HG03103 (cell line): ENCODE results near the gene SLC27A4.
A peak's percentile ranks its signal among the peaks of the same experiment; 100 is the strongest.
"Not testable (repeated sequence)": the region's sequence is repeated elsewhere in the genome, so short reads cannot be mapped to it uniquely, and the experiment has no call there.

Experiments used
- ATAC-seq: cut with Tn5 transposase; IDR thresholded peaks from one replicate; pipeline ENCODE4 v1.9.1; 2021; ENCODE audit warnings: low read depth; ENCODE audit not compliant: unreplicated experiment

Gene SLC27A4

DNA sequence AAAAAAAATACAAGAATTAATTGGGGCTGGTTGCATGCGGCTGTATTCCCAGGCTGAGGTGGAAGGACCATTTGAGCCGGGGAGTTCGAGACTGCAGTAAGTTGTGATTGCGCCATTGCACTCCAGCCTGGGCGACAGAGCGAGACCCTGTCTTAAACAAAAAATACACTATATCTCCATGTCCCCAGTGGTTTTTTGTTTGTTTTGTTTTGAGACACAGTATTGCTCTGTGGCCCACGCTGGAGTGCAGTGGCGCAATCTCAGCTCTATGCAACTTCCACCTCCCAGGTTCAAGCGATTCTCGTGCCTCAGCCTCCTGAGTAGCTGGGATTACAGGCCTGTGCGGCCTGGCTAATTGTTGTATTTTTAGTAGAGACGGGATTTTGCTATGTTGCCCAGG lies 16.5 kb upstream of the SLC27A4 start:
- no peak for ATAC-seq

DNA sequence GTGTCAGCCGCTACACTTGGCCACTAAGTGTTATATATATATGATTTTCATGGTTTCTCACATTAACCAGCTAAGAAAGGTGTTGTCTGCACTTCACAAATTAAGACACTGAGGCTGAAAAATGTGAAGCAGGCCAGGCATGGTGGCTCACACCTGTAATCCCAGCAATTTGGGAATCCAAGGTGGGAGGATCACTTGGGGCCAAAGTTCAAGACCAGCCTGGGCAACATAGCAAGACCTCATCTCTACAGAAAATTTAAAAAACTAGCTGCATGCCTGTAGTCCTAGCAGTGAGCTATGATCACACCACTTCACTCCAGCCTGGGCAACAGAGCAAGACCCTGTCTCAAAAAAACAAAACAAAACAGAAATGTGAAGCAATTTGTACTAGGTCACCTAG lies 15.9 kb upstream of the SLC27A4 start:
- no peak for ATAC-seq

- ATAC-seq: no peak
These were observed 14.7 kb upstream of the SLC27A4 start for GRCh38 chr9:128325629-128326028.

- no peak for ATAC-seq
These were observed 6.9 kb upstream of the SLC27A4 start for GRCh38 chr9:128333451-128333869.

DNA sequence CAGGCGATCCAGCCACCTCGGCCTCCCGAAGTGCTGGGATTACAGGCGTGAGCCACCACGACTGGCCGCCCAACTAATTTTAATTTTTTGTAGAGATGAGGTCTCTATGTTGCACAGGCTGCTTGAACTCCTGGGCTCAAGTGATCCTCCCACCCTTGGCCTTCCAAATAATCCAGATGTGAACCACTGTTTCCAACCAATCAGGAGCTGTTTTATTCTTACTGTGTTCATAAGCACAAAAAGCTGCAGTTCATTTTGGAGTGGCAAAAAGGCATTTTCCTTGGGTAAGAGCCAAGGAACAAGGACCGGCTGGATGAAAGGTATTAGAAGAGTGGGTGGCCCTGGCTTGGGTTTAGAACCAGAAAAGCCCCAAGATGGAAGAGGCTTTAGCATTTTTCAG lies 5.2 kb upstream of the SLC27A4 start:
- ATAC-seq: no peak

DNA sequence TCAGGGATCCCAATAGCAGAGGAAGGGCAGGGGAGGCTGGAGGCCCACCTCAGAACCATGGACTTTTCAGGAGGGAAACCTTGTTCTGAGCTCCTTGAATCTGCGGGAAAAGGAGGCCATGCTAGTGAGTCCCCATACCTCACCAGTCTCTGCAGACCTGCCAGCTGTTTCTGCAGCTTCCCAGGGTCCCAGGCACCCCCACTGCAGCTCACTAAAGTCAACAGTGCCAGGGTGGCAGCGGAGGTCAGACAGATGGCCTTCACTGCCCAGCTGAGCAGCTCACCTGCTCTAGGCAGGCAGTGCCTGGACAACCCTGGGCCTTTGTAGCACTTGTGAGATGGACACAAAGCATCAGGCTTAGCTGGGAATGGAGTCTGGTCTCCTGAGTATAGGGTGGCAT lies 4.4 kb upstream of the SLC27A4 start:
- no peak for ATAC-seq

DNA sequence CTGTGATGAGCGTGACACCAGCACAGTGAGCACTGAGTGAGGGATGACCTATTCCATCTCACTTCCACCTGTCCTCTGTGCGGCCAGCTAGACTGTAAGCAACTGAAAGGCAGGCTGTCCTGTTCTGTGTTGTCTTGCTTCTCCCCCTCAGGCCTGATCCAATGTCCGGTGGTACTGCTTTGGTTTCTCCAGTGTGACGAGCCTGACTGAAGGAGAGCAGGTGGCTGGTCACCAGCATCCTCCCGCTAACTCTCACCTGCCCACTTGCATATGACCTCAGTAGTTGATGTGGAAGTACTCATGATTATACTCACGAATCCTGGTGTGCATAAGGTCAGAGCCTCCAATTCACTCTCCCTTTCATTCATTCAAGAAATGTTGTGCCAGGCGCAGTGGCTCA lies 2.4 kb upstream of the SLC27A4 start:
- no peak for ATAC-seq

- not testable (repeated sequence) for ATAC-seq
These were observed 1.3 kb upstream of the SLC27A4 start for GRCh38 chr9:128338852-128339614.

DNA sequence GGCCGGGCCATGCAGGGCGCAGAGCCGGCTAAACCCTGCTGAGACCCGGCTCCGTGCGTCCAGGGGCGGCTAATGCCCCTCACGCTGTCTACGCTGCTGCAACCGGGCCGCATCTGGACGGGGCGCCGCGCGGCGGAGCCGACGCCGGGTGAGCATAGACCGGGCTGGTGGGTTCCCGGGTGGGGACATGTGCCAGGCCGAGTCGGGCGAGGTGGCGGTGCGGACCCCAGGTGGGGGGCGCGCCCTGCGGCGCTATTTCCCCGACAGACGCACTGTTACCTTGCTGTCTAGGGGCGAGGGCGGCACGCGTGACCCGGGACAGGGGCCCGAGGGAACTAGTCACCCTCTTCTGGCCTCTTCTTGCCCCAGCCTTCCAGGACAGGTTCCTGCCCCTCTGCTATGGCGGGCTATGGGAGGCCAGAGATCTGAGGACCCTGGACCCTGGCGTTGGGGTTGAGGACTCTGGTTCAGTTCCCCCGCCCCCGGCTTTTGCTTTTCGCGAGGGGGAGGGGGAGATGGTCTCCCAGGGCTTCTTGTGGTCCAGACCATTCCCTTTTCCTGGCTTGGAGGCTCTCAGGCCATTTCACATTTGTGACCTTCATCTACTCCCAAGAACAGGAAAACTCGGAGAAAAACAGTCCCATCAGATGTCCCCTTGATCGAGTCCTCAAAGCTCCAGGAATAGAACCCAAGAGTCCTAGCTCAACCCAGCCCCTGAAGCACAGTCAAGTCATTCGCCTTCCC lies 536 bp downstream of the SLC27A4 start:
- peak; percentile 14 for ATAC-seq

DNA sequence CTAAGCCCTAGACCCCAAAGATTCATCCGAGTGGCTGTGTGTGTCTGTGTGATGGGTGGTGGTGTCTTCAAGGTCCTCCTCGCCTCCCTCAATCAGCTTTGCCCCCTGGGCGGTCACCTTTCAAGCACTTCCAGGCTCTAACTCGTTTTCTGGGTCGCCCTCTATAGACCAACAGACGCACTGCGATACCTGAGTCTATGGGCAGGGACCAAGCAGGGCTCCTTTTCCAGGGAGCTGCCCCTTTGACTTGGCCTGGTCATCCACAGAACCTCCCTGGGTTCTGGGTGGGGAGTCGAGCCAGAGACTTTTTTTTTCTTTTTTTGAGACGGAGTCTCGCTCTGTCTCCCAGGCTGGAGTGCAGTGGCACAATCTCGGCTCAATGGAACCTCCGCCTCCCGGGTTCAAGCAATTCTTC lies 1.1 kb downstream of the SLC27A4 start:
- no peak for ATAC-seq

- ATAC-seq: no peak
These were observed 2.8 kb downstream of the SLC27A4 start for GRCh38 chr9:128342971-128343680.

- no peak for ATAC-seq
These were observed 3.5 kb downstream of the SLC27A4 start for GRCh38 chr9:128343855-128344254.

DNA sequence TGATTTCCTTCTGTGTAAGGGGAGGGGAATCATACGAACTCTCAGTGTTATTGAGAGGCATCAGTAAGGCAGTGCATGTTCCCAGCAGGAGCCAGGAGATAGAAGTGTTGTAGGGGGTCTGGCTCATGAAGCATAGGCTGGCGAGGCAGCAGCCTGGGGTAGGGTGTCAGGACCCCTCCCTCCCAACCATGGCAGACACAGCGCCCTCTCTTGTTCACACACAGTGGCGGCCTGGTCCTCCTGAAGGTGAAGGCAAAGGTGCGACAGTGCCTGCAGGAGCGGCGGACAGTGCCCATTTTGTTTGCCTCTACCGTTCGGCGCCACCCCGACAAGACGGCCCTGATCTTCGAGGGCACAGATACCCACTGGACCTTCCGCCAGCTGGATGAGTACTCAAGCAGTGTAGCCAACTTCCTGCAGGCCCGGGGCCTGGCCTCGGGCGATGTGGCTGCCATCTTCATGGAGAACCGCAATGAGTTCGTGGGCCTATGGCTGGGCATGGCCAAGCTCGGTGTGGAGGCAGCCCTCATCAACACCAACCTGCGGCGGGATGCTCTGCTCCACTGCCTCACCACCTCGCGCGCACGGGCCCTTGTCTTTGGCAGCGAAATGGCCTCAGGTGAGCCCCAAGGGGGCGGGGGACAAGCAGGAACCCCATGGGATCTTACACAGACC lies 4.7 kb downstream of the SLC27A4 start:
- ATAC-seq: no peak

GRCh38 chr9:128349125-128349524 lies 8.8 kb downstream of the SLC27A4 start:
- ATAC-seq: no peak

GRCh38 chr9:128349772-128350171 lies 9.4 kb downstream of the SLC27A4 start:
- no peak for ATAC-seq

GRCh38 chr9:128355451-128355850 lies 15.1 kb downstream of the SLC27A4 start:
- ATAC-seq: no peak

- ATAC-seq: no peak
These were observed 17.8 kb downstream of the SLC27A4 start for GRCh38 chr9:128358090-128358489.

DNA sequence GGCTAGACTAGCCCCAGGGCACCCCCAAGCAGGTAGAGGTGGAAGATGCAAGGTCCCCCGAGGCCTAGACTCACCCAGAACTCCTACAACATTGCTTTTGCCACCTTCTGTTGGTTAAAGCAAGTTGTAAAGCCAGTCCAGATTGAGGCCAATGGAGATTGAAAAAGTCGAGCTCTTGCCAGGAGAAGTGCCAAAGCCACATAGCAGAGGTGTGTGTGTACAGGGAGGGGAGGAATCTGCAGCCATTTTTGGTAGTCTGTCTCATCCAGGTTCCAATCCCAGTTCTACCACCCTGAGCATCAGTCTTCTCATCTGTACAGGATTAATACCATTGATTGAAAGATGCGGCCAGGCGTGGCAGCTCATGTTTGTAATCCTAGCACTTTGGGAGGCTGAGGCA lies 18.5 kb downstream of the SLC27A4 start:
- ATAC-seq: no peak

GRCh38 chr9:128360826-128361225 lies 20.5 kb downstream of the SLC27A4 start:
- ATAC-seq: no peak

- ATAC-seq: no peak
These were observed 21.1 kb downstream of the SLC27A4 start for GRCh38 chr9:128361296-128361985.
